Measurements from ENCODE around the gene MBP. TPM values are rescaled to one million over a fixed set of nuclear protein-coding genes. Genes with fewer than 3 reads are reported as not detected.

The MBP gene
- total RNA-seq, 1 donor from 2014 or later: 35.0 TPM

- peaks cover 67% of the 10 kb centered on the region for H3K4me1 ChIP-seq
- TF ChIP-seq CTCF (IDR thresholded peaks at IDR 0.05; ENCODE audit: borderline replicate concordance): no peak
- peak overlapping the region; percentile 92 for H3K27ac ChIP-seq (replicated peaks)
- no peaks in the 10 kb centered on the region for H3K27me3 ChIP-seq (ENCODE audit: low read depth)
- intact Hi-C loops (cut with micrococcal nuclease): no loop called here
- H3K36me3 ChIP-seq: peaks cover 7% of the 10 kb centered on the region
- no peak for DNase-seq
- H3K4me3 ChIP-seq: peak overlapping the region; percentile 46
- no peaks in the 10 kb centered on the region for H3K9me3 ChIP-seq (replicated peaks)
Measured at GRCh38 chr18:77012806-77013541, 119.6 kb downstream of the MBP start.

- Histone ChIP-seq H3K4me3 (no peak overlapping the region), H3K27ac (replicated peaks) (no peak overlapping the region), H3K36me3 (peaks cover 7% of the 10 kb centered on the region), H3K9me3 (replicated peaks) (no peaks in the 10 kb centered on the region), H3K27me3 (ENCODE audit: low read depth) (no peaks in the 10 kb centered on the region), H3K4me1 (peaks cover 70% of the 10 kb centered on the region)
- DNase-seq: no peak
- intact Hi-C loops (cut with micrococcal nuclease): no loop called here
- TF ChIP-seq CTCF (IDR thresholded peaks at IDR 0.05; ENCODE audit: borderline replicate concordance): no peak
Measured at GRCh38 chr18:77012120-77012519, 120.5 kb downstream of the MBP start.

GRCh38 chr18:77009675-77010074 is 122.9 kb downstream of the MBP start:
- Histone ChIP-seq H3K4me3 (no peak overlapping the region), H3K27me3 (ENCODE audit: low read depth) (no peaks in the 10 kb centered on the region), H3K27ac (replicated peaks) (no peak overlapping the region), H3K36me3 (no peaks in the 10 kb centered on the region), H3K4me1 (peaks cover 53% of the 10 kb centered on the region), H3K9me3 (replicated peaks) (no peaks in the 10 kb centered on the region)
- intact Hi-C loops (cut with micrococcal nuclease): no loop called here
- DNase-seq: no peak
- no peak for TF ChIP-seq CTCF (IDR thresholded peaks at IDR 0.05; ENCODE audit: borderline replicate concordance)

- no peak for TF ChIP-seq CTCF (IDR thresholded peaks at IDR 0.05; ENCODE audit: borderline replicate concordance)
- H3K27me3 ChIP-seq (ENCODE audit: low read depth): no peaks in the 10 kb centered on the region
- H3K9me3 ChIP-seq (replicated peaks): no peaks in the 10 kb centered on the region
- H3K4me3 ChIP-seq: no peak overlapping the region
- H3K27ac ChIP-seq (replicated peaks): no peak overlapping the region
- peaks cover 44% of the 10 kb centered on the region for H3K4me1 ChIP-seq
- intact Hi-C loops (cut with micrococcal nuclease): no loop called here
- DNase-seq: no peak
- H3K36me3 ChIP-seq: no peaks in the 10 kb centered on the region
Measured at GRCh38 chr18:77008576-77009315, 123.8 kb downstream of the MBP start.

GRCh38 chr18:77008006-77008405 is 124.6 kb downstream of the MBP start:
- intact Hi-C loops (cut with micrococcal nuclease): no loop called here
- Histone ChIP-seq H3K4me3 (no peak overlapping the region), H3K4me1 (peaks cover 36% of the 10 kb centered on the region), H3K36me3 (no peaks in the 10 kb centered on the region), H3K27ac (replicated peaks) (no peak overlapping the region), H3K9me3 (replicated peaks) (no peaks in the 10 kb centered on the region), H3K27me3 (ENCODE audit: low read depth) (no peaks in the 10 kb centered on the region)
- TF ChIP-seq CTCF (IDR thresholded peaks at IDR 0.05; ENCODE audit: borderline replicate concordance): no peak
- no peak for DNase-seq
